Measurements from ENCODE around the gene LNPK.

The LNPK gene, protein sequence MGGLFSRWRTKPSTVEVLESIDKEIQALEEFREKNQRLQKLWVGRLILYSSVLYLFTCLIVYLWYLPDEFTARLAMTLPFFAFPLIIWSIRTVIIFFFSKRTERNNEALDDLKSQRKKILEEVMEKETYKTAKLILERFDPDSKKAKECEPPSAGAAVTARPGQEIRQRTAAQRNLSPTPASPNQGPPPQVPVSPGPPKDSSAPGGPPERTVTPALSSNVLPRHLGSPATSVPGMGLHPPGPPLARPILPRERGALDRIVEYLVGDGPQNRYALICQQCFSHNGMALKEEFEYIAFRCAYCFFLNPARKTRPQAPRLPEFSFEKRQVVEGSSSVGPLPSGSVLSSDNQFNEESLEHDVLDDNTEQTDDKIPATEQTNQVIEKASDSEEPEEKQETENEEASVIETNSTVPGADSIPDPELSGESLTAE

DNA sequence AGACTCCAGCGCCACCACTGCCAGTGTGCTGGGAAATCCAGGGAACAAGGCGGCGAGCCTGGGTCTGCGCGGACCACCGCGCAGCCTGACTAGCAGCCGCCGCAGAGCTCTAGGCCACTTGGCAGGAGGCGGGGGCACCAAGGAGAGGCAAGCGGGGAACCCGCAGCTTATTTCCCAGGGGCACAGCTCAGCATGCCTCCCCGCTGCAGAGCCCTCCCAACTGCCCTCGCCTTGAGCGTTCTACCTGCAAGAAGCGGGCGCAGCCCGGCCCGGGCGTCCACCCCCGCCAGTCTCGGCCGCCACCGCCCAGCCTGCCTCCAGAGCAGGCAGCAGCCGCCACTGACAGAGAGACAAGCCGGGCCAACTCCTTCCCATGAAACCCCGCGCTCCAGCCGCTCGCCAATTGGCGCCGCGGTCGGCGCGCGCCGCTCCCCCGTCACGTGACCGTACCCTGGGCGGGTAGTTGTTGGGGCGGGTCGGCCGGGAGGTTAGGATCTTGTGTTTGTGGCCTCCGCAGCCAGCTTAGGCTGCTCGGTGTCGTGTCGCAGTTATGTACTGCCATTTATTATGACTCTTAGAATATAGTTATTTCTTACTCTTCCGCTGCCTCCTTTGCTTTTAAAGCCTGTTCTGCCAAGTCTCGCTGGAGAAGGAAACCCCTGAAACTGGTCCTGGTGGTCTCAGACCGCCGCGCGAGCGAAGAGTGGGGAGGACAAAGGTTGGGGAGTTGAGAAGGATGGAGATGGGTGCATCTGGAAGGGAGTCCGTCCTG is at the start of gene LNPK:
TSS of gene LNPK (minus strand) at position 352 of the 772 bp plus-strand sequence. CDS start 6,683 bp downstream, outside the sequence.
- DNase-seq, result peak; percentile 96 to 97
- TF ChIP-seq POLR2A (IDR thresholded peaks at IDR 0.05; ENCODE audit: low read length), result peak; percentile 94
- no peak for TF ChIP-seq GATA1 (IDR thresholded peaks at IDR 0.05; ENCODE audit: low read depth, low read length)

- TF ChIP-seq GATA1 (IDR thresholded peaks at IDR 0.05; ENCODE audit: low read depth, low read length), result no peak
- TF ChIP-seq POLR2A (IDR thresholded peaks at IDR 0.05; ENCODE audit: low read length), result no peak
- DNase-seq, result no peak
These were observed 37.3 kb upstream of the LNPK start for GRCh38 chr2:176039375-176039774.

DNA sequence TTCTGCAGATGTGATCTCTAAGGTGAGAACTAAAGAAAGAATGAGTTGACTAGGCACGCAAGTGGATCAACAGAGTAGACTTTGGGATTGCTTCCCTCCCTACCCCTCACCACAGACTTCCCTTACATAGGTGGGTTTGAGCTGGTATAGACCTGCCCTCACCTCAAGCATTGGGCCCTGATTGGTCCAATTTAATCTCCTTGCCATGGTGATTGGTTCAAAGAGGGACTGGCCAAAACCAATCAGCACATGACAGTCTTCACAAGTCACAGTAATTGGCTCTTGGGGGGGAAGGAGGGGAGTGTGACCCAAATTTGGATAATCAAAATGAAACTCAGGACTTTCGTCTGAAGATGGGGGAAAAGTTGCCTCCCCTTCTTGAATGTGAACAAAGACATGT is 36.6 kb upstream of the LNPK start:
- no peak for DNase-seq
- TF ChIP-seq POLR2A (IDR thresholded peaks at IDR 0.05; ENCODE audit: low read length), result no peak
- TF ChIP-seq GATA1 (IDR thresholded peaks at IDR 0.05; ENCODE audit: low read depth, low read length), result no peak

GRCh38 chr2:176035013-176035691 is 33.1 kb upstream of the LNPK start:
- DNase-seq, result no peak
- no peak for TF ChIP-seq GATA1 (IDR thresholded peaks at IDR 0.05; ENCODE audit: low read depth, low read length)
- no peak for TF ChIP-seq POLR2A (IDR thresholded peaks at IDR 0.05; ENCODE audit: low read length)

GRCh38 chr2:176027806-176028205 is 25.7 kb upstream of the LNPK start:
- TF ChIP-seq GATA1 (IDR thresholded peaks at IDR 0.05; ENCODE audit: low read depth, low read length), result no peak
- no peak for TF ChIP-seq POLR2A (IDR thresholded peaks at IDR 0.05; ENCODE audit: low read length)
- no peak for DNase-seq

- DNase-seq, result no peak
- TF ChIP-seq GATA1 (IDR thresholded peaks at IDR 0.05; ENCODE audit: low read depth, low read length) (no peak), POLR2A (IDR thresholded peaks at IDR 0.05; ENCODE audit: low read length) (no peak)
These were observed 23.9 kb upstream of the LNPK start for GRCh38 chr2:176025932-176026331.

GRCh38 chr2:176024083-176024482 is 22.0 kb upstream of the LNPK start:
- DNase-seq, result no peak
- no peak for TF ChIP-seq GATA1 (IDR thresholded peaks at IDR 0.05; ENCODE audit: low read depth, low read length)
- no peak for TF ChIP-seq POLR2A (IDR thresholded peaks at IDR 0.05; ENCODE audit: low read length)

DNA sequence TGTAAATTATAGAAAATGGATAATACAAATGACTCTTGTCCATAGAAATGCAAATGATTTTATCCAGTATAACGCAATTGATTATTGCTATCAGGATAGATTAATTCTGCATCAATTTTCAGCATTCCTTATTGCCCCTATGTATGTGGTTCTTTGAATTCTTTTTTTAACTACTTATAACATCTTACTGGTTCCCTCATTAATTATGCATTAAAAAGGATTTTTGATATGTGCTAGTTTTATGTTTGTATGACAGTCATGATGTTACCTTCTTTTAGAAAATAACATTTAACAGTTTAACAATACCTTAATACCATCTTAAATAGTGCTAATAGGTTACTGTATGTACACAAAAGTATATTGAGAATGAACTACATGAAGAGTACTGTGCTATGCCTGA is 20.0 kb upstream of the LNPK start:
- no peak for DNase-seq
- TF ChIP-seq POLR2A (IDR thresholded peaks at IDR 0.05; ENCODE audit: low read length) (no peak), GATA1 (IDR thresholded peaks at IDR 0.05; ENCODE audit: low read depth, low read length) (no peak)

DNA sequence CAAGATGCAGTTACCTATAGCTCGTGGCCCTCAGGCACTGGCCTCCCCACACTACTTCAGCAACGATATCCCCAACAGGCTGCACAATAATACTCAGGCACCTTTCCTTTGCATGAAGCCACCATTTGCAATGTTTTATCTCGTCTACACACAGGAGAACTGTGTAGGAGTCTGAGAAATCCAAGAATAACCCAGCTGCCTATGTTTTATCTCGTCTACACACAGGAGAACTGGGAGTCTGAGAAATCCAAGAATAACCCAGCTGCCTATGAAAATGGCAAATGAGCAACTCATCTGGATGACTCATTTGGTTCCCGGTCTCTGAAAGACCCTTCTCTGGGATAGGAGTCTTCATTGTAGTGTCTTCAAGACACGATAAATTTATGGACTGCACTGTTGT is 18.3 kb upstream of the LNPK start:
- no peak for DNase-seq
- no peak for TF ChIP-seq POLR2A (IDR thresholded peaks at IDR 0.05; ENCODE audit: low read length)
- TF ChIP-seq GATA1 (IDR thresholded peaks at IDR 0.05; ENCODE audit: low read depth, low read length), result no peak

- DNase-seq, result peak; percentile 75 to 76
- no peak for TF ChIP-seq POLR2A (IDR thresholded peaks at IDR 0.05; ENCODE audit: low read length)
- TF ChIP-seq GATA1 (IDR thresholded peaks at IDR 0.05; ENCODE audit: low read depth, low read length), result no peak
These were observed 16.6 kb upstream of the LNPK start for GRCh38 chr2:176018708-176019107.

- TF ChIP-seq POLR2A (IDR thresholded peaks at IDR 0.05; ENCODE audit: low read length) (no peak), GATA1 (IDR thresholded peaks at IDR 0.05; ENCODE audit: low read depth, low read length) (no peak)
- DNase-seq, result no peak
These were observed 7.4 kb upstream of the LNPK start for GRCh38 chr2:176009445-176009844.

DNA sequence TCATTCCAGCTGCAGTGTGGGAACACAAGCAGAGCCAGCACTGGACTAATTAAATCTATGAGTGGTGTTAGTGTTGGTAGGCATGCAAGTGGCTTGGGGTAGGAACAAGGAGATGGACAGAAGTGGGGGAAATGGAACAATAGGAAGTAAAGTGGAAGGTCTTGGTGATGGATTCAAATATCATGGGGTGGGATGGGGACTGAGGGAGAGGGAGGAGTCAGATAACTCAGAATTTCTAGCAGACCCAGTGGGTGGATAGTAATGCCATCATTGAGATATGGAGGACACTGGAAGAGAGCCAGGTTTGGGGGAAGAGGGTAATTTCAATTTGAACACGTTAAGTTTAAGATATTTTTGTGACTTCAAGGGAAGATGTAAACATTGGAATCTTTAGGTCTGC is 2.9 kb upstream of the LNPK start:
- no peak for TF ChIP-seq POLR2A (IDR thresholded peaks at IDR 0.05; ENCODE audit: low read length)
- no peak for TF ChIP-seq GATA1 (IDR thresholded peaks at IDR 0.05; ENCODE audit: low read depth, low read length)
- DNase-seq, result peak; percentile 74 to 80

GRCh38 chr2:176003958-176004357 is 1.9 kb upstream of the LNPK start:
- DNase-seq, result peak; percentile 37 to 39
- TF ChIP-seq POLR2A (IDR thresholded peaks at IDR 0.05; ENCODE audit: low read length) (no peak), GATA1 (IDR thresholded peaks at IDR 0.05; ENCODE audit: low read depth, low read length) (no peak)

GRCh38 chr2:176002688-176003210 is 682 bp upstream of the LNPK start:
- TF ChIP-seq GATA1 (IDR thresholded peaks at IDR 0.05; ENCODE audit: low read depth, low read length) (no peak), POLR2A (IDR thresholded peaks at IDR 0.05; ENCODE audit: low read length) (no peak)
- DNase-seq, result peak; percentile 79 to 86

Measured in erythroblast (primary cell).